ENCODE data around the gene DDX50.
"Not testable (repeated sequence)": the region's sequence is repeated elsewhere in the genome, so short reads cannot be mapped to it uniquely, and the experiment has no call there.

The DDX50 gene

GRCh38 chr10:68900427-68901104 lies 549 bp upstream of the DDX50 start:
- DNase-seq (ENCODE audit: low read depth in 3 of 3, low spot score in 1 of 3), result no peak

- DNase-seq (ENCODE audit: low read depth in 3 of 3, low spot score in 1 of 3), result no peak
These were observed 1.3 kb downstream of the DDX50 start for GRCh38 chr10:68902382-68902781.

DNA sequence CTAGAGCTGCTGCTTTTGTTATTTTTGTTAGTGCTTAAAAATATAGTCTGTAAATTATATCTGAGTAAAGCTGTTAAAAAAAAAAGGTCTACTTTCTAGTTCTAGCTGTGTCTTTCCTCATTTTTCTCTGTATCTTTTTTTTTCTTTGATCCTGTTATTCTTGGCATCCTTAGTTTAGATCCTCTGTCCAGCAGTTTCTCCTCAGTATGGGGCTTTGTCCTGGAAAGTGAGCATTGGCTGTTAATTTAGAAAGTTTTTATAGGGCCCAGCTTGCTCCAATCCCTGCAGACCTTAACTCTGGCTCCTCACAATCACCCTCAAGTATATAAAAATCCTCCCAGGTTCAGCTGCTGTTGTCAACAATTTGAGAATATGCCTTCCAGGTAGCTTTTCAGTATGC lies 23.5 kb downstream of the DDX50 start:
- no peak for DNase-seq (ENCODE audit: low read depth in 3 of 3, low spot score in 1 of 3)

- no peak for DNase-seq (ENCODE audit: low read depth in 3 of 3, low spot score in 1 of 3)
These were observed 24.4 kb downstream of the DDX50 start for GRCh38 chr10:68925489-68925888.

DNA sequence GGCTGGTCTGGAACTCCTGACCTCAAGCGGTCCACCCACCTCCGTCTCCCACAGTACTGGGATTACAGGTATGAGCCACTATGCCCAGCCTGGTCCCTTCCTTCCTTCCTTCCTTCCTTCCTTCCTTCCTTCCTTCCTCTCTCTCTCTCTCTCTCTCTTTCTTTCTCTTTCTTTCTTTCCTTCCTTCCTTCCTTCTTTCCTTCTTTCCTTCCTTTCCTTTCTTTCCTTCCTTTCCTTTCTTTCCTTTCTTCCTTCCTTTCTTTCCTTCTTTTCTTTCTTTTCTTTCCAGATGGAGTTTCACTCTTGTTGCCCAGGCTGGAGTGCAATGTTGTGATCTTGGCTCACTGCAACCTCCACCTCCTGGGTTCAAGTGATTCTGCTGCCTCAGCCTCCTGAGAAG lies 28.0 kb downstream of the DDX50 start:
- not testable (repeated sequence) for DNase-seq (ENCODE audit: low read depth in 3 of 3, low spot score in 1 of 3)

- not testable (repeated sequence) for DNase-seq (ENCODE audit: low read depth in 3 of 3, low spot score in 1 of 3)
These were observed 28.8 kb downstream of the DDX50 start for GRCh38 chr10:68929888-68930287.

DNA sequence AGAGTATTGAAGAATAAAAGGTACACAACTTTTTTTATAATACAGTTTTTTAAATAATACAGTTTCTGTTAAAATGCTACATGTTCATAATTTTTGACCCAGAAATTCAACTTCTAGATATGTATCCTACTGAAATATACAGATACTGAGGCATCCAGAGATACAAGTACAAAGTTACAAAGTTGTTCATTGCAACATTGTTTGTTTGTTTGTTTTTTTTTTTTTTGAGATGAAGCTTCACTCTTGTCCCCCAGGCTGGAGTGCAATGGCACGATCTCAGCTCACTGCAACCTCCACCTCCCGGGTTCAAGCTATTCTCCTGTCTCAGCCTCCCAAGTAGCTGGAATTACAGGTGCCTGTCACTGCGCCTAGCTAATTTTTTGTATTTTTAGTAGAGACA lies 31.7 kb downstream of the DDX50 start:
- DNase-seq (ENCODE audit: low read depth in 3 of 3, low spot score in 1 of 3), result not testable (repeated sequence)

DNA sequence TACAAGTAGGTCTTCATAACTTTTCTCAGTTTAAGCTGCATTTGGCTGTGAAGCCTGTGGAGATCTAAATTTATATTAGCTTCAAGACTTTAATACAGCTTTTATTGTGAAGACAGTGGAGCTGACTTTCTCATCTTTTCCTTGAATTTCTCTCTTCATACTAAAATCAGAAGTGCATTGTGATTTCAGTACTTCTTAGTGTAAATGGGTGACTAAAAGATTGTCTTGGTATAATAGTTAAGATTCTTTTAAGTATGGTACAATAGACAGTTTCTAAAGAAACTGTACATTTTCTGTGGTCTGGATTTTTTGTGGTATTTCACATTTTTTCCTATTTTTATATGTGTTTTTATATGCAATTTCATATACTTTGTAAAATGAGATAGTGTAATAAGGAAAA lies 33.9 kb downstream of the DDX50 start:
- DNase-seq (ENCODE audit: low read depth in 3 of 3, low spot score in 1 of 3), result no peak

DNA sequence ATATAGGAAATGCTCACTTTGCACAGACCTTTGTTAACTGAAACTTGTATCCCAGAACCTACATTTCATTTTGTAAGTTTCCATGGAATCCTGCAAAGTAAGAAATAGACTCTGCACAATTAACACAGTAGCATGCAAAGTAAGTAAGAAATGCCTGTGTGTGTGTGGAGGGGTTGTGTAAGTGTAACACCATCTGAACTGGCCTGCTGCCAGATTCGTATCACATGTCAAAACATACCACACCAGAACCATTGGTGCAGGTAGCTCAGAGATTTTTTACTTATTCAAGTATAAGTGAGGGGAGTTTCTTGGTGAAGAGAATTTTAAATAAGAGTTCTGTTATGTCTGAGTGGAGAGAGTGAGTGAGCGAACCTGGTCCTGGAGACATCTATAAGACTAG lies 37.0 kb downstream of the DDX50 start:
- DNase-seq (ENCODE audit: low read depth in 3 of 3, low spot score in 1 of 3), result no peak

DNA sequence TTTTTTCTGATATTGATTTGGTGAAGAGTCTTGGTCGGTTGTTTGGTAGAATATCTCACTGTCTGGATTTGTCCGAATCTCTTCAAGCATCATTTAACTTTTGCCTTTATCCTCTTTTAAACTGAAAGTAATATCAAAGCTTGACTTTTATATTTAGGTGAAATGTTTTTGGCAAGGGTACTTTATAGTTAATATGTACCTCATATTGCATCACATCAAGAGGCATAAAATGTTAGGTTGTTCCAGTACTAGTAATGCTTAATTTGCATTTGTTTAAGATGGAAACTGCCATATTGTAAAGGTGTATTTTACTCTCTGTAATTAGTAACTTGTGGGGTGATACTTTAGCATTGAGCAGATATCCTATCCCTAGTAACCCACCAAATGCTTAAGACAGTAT lies 37.8 kb downstream of the DDX50 start:
- DNase-seq (ENCODE audit: low read depth in 3 of 3, low spot score in 1 of 3), result no peak

DNA sequence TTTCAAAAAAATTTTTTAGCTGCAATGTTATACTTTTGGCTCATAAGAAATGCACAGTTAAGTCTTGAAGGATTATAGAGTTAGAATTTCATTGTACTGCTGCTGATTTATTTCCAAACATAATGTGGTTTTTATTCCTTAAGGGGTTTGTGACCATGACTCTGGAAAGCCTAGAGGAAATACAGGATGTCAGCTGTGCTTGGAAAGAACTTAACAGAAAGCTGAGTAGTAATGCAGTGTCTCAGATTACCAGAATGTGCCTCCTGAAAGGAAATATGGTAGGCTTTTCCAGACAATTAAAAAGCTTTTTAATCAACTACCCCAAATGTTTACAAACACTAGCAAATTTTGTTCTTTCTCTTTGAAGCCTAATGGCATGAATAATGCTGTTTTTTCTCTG lies 39.8 kb downstream of the DDX50 start:
- DNase-seq (ENCODE audit: low read depth in 3 of 3, low spot score in 1 of 3), result not testable (repeated sequence)

GRCh38 chr10:68950598-68950997 lies 49.5 kb downstream of the DDX50 start:
- no peak for DNase-seq (ENCODE audit: low read depth in 3 of 3, low spot score in 1 of 3)

GRCh38 chr10:68954904-68955303 lies 53.8 kb downstream of the DDX50 start:
- no peak for DNase-seq (ENCODE audit: low read depth in 3 of 3, low spot score in 1 of 3)

DNA sequence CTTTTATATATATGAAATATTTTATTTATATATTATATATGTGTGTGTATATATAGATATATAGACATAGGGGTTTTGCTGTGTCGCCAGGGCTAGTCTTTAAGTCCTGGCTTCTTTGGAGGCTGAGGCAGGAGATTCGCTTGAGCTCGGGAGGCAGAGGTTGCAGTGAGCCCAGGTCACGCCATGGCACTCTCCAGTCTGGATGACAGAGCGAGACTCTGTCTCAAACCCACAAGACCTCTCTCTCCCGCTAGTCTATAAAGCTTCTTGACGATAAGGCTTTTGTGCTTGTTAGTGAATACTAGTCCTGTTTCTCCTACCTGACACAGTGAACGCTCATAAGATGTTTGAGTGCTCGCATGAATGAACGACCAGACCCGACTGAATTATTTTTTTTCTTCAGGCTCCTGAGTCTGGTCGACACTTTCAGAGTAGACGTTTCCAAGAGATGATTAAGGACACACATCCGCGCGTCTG lies 54.3 kb downstream of the DDX50 start:
- DNase-seq (ENCODE audit: low read depth in 3 of 3, low spot score in 1 of 3), result no peak

- peak; percentile 68 to 72 (median 71) for DNase-seq (ENCODE audit: low read depth in 3 of 3, low spot score in 1 of 3)
These were observed 54.9 kb downstream of the DDX50 start, which contains the start of gene DDX21 for GRCh38 chr10:68955832-68956532. Gene DDX21 (plus strand): TSS chr10:68956170. CDS start chr10:68956226, 56 bp downstream.

DNA sequence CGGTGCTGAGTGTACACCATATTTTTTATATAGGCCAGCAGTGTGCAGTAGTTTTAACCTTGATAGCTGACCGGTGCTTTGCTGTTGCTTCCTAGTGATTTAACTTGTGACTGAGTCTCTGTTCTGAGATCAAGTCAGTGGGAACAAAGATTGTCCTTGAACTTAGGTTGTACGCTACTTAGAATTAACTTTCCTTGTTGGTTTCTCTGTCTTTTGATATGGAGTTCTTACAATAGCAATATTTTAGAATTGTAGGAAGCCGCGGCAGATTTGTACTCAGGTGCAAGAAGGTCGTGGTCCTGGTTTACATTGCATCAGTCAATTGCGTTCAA lies 56.1 kb downstream of the DDX50 start:
- no peak for DNase-seq (ENCODE audit: low read depth in 3 of 3, low spot score in 1 of 3)

DNA sequence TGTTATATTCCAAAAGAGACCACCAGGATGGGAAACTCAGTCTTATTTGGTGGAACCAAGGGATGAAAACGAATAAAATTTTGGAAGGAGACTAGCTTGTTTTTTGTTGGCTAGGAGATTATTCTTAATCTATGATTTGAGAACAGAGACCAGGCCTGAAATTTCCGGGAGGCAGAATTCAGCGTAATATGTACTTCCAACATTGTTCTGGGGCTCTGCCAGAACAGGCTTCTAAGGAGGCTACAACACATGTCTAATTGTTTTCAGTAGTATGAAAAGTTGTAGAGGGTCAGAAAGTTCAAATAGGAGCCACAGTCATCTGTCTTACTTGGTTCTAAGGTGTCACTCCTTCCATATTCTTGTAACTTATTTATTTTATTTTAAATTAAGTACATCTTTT lies 56.5 kb downstream of the DDX50 start:
- DNase-seq (ENCODE audit: low read depth in 3 of 3, low spot score in 1 of 3), result no peak

DNA sequence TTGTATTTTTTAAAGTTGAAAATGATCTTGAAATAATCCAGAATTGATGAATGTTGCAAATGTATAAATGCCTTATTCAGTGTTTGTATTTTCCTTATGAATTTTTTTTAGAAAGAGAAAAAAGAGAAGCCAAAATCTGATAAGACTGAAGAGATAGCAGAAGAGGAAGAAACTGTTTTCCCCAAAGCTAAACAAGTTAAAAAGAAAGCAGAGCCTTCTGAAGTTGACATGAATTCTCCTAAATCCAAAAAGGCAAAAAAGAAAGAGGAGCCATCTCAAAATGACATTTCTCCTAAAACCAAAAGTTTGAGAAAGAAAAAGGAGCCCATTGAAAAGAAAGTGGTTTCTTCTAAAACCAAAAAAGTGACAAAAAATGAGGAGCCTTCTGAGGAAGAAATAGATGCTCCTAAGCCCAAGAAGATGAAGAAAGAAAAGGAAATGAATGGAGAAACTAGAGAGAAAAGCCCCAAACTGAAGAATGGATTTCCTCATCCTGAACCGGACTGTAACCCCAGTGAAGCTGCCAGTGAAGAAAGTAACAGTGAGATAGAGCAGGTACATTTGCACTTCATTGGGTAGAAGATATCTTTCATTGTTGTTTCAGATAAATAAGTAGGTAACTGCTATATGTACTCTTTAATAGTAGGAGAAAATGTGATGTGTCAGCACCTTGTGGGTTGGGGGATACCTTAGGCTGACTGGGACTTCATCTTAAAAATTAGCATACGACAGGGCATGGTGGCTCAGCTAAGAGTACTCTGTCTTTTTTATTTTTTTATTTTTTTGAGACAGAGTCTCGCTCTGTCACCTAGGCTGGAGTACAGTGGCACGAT lies 58.8 kb downstream of the DDX50 start:
- no peak for DNase-seq (ENCODE audit: low read depth in 3 of 3, low spot score in 1 of 3)

GRCh38 chr10:68963151-68963550 lies 62.0 kb downstream of the DDX50 start:
- no peak for DNase-seq (ENCODE audit: low read depth in 3 of 3, low spot score in 1 of 3)

- DNase-seq (ENCODE audit: low read depth in 3 of 3, low spot score in 1 of 3), result no peak
These were observed 72.9 kb downstream of the DDX50 start for GRCh38 chr10:68973975-68974374.

DNA sequence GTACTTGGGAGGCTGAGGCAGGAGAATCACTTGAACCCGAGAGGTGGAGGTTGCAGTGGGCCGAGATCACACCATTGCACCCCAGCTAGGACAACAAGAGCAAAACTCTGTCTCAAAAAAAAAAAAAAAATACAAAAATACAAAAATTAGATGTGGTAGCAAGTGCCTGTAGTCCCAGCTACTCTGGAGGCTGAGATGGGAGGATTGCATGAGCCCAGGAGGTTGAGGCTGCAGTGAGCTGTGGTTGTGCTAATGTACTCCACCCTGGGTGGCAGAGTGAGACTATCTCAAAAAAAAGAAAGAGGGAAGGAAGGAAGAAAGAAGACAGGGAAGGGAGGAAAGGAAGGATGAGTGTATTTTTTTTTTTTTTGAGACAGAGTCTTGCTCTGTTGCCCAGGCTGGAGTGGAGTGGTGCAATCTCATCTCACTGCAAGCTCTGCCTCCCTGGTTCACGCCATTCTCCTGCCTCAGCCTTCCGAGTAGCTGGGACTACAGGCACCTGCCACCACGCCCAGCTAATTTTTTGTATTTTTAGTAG lies 74.9 kb downstream of the DDX50 start:
- not testable (repeated sequence) for DNase-seq (ENCODE audit: low read depth in 3 of 3, low spot score in 1 of 3)

DNA sequence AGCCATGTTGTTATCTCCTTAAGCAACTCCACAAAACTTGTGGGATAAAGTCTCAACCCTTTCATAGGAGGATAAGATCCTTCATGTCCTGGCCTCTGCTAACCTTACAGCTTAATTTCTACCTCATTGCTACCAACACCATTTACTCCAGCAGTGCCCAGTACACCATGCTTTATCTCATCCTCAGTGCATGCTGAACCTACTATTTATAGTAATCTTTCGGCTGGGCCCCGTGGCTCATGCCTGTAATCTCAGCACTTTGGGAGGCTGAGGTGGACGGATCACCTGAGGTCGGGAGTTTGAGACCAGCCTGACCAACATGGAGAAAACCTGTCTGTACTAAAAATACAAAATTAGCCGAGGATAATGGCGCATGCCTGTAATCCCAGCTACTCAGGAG lies 78.6 kb downstream of the DDX50 start:
- not testable (repeated sequence) for DNase-seq (ENCODE audit: low read depth in 3 of 3, low spot score in 1 of 3)
